ENCODE results near the gene RSBN1.
"Not testable (repeated sequence)": the region's sequence is repeated elsewhere in the genome, so short reads cannot be mapped to it uniquely, and the experiment has no call there.

RSBN1 gene

GRCh38 chr1:113779542-113779941 lies 32.7 kb downstream of the RSBN1 start:
- no peak for DNase-seq

- DNase-seq: no peak
These were observed 34.7 kb downstream of the RSBN1 start for GRCh38 chr1:113777561-113777960.

- DNase-seq: no peak
These were observed 42.2 kb downstream of the RSBN1 start for GRCh38 chr1:113770031-113770430.

GRCh38 chr1:113769601-113769970 lies 42.7 kb downstream of the RSBN1 start:
- DNase-seq: no peak

- no peak for DNase-seq
These were observed 43.2 kb downstream of the RSBN1 start for GRCh38 chr1:113768916-113769600.

- DNase-seq: no peak
These were observed 46.7 kb downstream of the RSBN1 start for GRCh38 chr1:113765306-113766230.

GRCh38 chr1:113763661-113764060 lies 48.6 kb downstream of the RSBN1 start:
- no peak for DNase-seq

- no peak for DNase-seq
These were observed 50.3 kb downstream of the RSBN1 start for GRCh38 chr1:113761937-113762336.

- no peak for DNase-seq
These were observed 51.9 kb downstream of the RSBN1 start for GRCh38 chr1:113760102-113761080.

- peak; percentile 82 for DNase-seq
These were observed 52.8 kb downstream of the RSBN1 start, which contains the start of gene PHTF1 for GRCh38 chr1:113759333-113760101. Gene PHTF1, minus strand, starts transcription at chr1:113759486. Its CDS starts 783 bp downstream, at chr1:113758703.

- peak; percentile 47 for DNase-seq
These were observed 53.5 kb downstream of the RSBN1 start for GRCh38 chr1:113758631-113759332.

- no peak for DNase-seq
These were observed 55.8 kb downstream of the RSBN1 start for GRCh38 chr1:113756461-113756860.

- not testable (repeated sequence) for DNase-seq
These were observed 58.9 kb downstream of the RSBN1 start for GRCh38 chr1:113753333-113753732.

GRCh38 chr1:113751516-113751915 lies 60.8 kb downstream of the RSBN1 start:
- no peak for DNase-seq

- no peak for DNase-seq
These were observed 61.2 kb downstream of the RSBN1 start for GRCh38 chr1:113751114-113751513.

GRCh38 chr1:113749402-113749801 lies 62.9 kb downstream of the RSBN1 start:
- no peak for DNase-seq

GRCh38 chr1:113747376-113747775 lies 64.9 kb downstream of the RSBN1 start:
- DNase-seq: no peak

- no peak for DNase-seq
These were observed 66.9 kb downstream of the RSBN1 start for GRCh38 chr1:113745425-113745824.

- no peak for DNase-seq
These were observed 68.2 kb downstream of the RSBN1 start for GRCh38 chr1:113744114-113744513.

- DNase-seq: no peak
These were observed 69.8 kb downstream of the RSBN1 start for GRCh38 chr1:113742515-113742914.

- no peak for DNase-seq
These were observed 77.8 kb downstream of the RSBN1 start for GRCh38 chr1:113734357-113735055.
